Right lobe of liver (tissue), 4 donors: ENCODE measurements around the gene TMEM14B.

Experiments used
- CTCF ChIP-seq, 4 donors: fragments of 200-600 bp in 3 of 4; fragments of 450-650 bp in 1 of 4; IDR thresholded peaks; one replicate each; pipeline versions ENCODE4 v1.5.1 to v1.8.0; 2016 to 2022; ENCODE audit warnings: antibody characterized with exemption in 4 of 4, mild to moderate bottlenecking in 2 of 4
- POLR2A ChIP-seq: fragments of 450-650 bp; IDR thresholded peaks from one replicate; pipeline ENCODE4 v1.6.1; 2017; ENCODE audit warnings: antibody characterized with exemption, mild to moderate bottlenecking
- donor health status: DM: no; HTN: no; CAD: no.
- donor health status: DM: no; HTN: no; CAD: no.
- donor health status: DM: no; HTN: yes; CAD: no.

GRCh38 chr6:10792101-10792500 is 44.5 kb downstream of the TMEM14B start:
- TF ChIP-seq CTCF (IDR thresholded peaks at IDR 0.05), result no peak
- no peak for TF ChIP-seq POLR2A
